Stomach (tissue), 9 donors: ENCODE data around the gene HOXC12. TPM values are rescaled to one million over a fixed set of nuclear protein-coding genes. Genes with fewer than 3 reads are reported as not detected.

Experiments used
- DNase-seq, 2 donors: peaks; one replicate each; pipeline versions ENCODE4 v3.0.0 to v3.0.0-alpha.2; 2013 to 2019
- H3K27ac ChIP-seq, 5 donors: fragments of 200-600 bp in 4 of 5; sonication (generic) in 4 of 5; one replicate each; pipeline ENCODE4 v1.5.1; 2013 to 2019; ENCODE audit warnings: mild to moderate bottlenecking in 1 of 5, moderate library complexity in 1 of 5
- H3K27me3 ChIP-seq, 3 donors: fragments of 200-600 bp; sonication (generic); one replicate each; pipeline ENCODE4 v1.5.1; 2017 to 2019; ENCODE audit warnings: mixed run types in 1 of 3
- H3K36me3 ChIP-seq, 4 donors: fragments of 200-600 bp; sonication (generic); 1 replicate in 3 of 4; 2 replicates in 1 of 4; pipeline ENCODE4 v1.5.1; 2016 to 2019
- H3K4me1 ChIP-seq, 4 donors: fragments of 200-600 bp; sonication (generic); one replicate each; pipeline ENCODE4 v1.5.1; 2016 to 2019
- H3K4me3 ChIP-seq, 4 donors: fragments of 200-600 bp; sonication (generic) in 3 of 4; one replicate each; pipeline ENCODE4 v1.5.1; 2016 to 2019; ENCODE audit warnings: mild to moderate bottlenecking in 1 of 4
- H3K9me3 ChIP-seq, 4 donors: fragments of 200-600 bp; sonication (generic); one replicate each; pipeline ENCODE4 v1.5.1; 2016 to 2019
- CTCF ChIP-seq, 7 experiments: fragments of 450-650 bp in 4 of 7; fragments of 200-600 bp in 3 of 7; sonication (generic) in 3 of 7; IDR thresholded peaks; one replicate each; pipeline ENCODE4 v1.5.1; 2016 to 2019; ENCODE audit warnings: antibody characterized with exemption in 7 of 7, control low read depth in 2 of 7, mild to moderate bottlenecking in 1 of 7
- EP300 ChIP-seq: sonication (generic); formaldehyde crosslinking; IDR thresholded peaks from one replicate; pipeline ENCODE4 v1.6.1; 2017; ENCODE audit warnings: antibody characterized with exemption
- POLR2A ChIP-seq, 4 donors: fragments of 450-650 bp; IDR thresholded peaks; one replicate each; pipeline ENCODE4 v1.6.1; 2016; ENCODE audit warnings: antibody characterized with exemption in 4 of 4, control low read depth in 2 of 4, mild to moderate bottlenecking in 1 of 4, moderate library complexity in 1 of 4
- POLR2AphosphoS5 ChIP-seq, 3 donors: sonication (generic); formaldehyde crosslinking; IDR thresholded peaks; one replicate each; pipeline ENCODE4 v1.6.1; 2016; ENCODE audit warnings: antibody characterized with exemption in 3 of 3
- WGBS, 5 donors: extraction: QIAGEN DNeasy Blood & Tissue Kit in 3 of 5; methylation state at CpG; one replicate each; pipeline versions ENCODE4 v1.1.5 to v1.1.7; 2013 to 2018; 5-methylcytosine and 5-hydroxymethylcytosine counted together
- intact Hi-C: fragments of 100-400 bp; cut with DNase I; formaldehyde crosslinking; loops from one replicate; pipeline ENCODE4 v1.15.1; 2023; ENCODE audit warnings: low total_unique reads
- polyA plus RNA-seq, 3 donors: library from polyadenylated mRNA; stranded (reverse); fragments of 200-250 nt; gene quantifications; one replicate each; pipeline ENCODE4 v1.2.3, GENCODE V29; 2013
- total RNA-seq, 5 donors: library from RNA; depleted of rRNA; stranded (reverse); fragments of >200 nt; gene quantifications; one replicate each; pipeline versions ENCODE4 v1.1.0 to v1.2.3, GENCODE V29; 2014 to 2016
- donor health status: healthy with polysubstance abuse.
- donor health status: Bipolar disorder and iron deficiency.
- donor health status: healthy.

The HOXC12 gene
- total and polyA plus RNA-seq, 8 donors, result not detected

GRCh38 chr12:53990311-53991076 lies 35.8 kb downstream of the HOXC12 start:
- H3K4me3 ChIP-seq, result no peak overlapping the region
- TF ChIP-seq CTCF (IDR thresholded peaks at IDR 0.05), result no peak
- TF ChIP-seq POLR2AphosphoS5 (IDR thresholded peaks at IDR 0.05), result no peak
- TF ChIP-seq POLR2A (IDR thresholded peaks at IDR 0.05), result no peak
- TF ChIP-seq EP300, result no peak
- 5 to 9% (median 6%) methylated on average over 18 to 27 of the region's 27 CpGs for whole genome bisulfite sequencing, 5 donors
- peaks cover 0 to 1% (median 0%) of the 10 kb centered on the region in 4 donors for H3K9me3 ChIP-seq
- intact Hi-C loops, result no loop called here
- peaks cover 87 to 100% (median 100%) of the 10 kb centered on the region in 3 donors for H3K27me3 ChIP-seq
- peaks cover 24 to 40% (median 35%) of the 10 kb centered on the region in 4 donors for H3K4me1 ChIP-seq
- no peak overlapping the region for H3K27ac ChIP-seq
- H3K36me3 ChIP-seq, result no peaks in the 10 kb centered on the region
- no peak for DNase-seq

GRCh38 chr12:53991077-53991460 lies 36.4 kb downstream of the HOXC12 start:
- Histone ChIP-seq H3K27ac (no peak overlapping the region), H3K36me3 (no peaks in the 10 kb centered on the region), H3K4me3 (no peak overlapping the region), H3K27me3 (peaks cover 87 to 100% (median 100%) of the 10 kb centered on the region in 3 donors), H3K9me3 (no peaks in the 10 kb centered on the region), H3K4me1 (peaks cover 24 to 40% (median 35%) of the 10 kb centered on the region in 4 donors)
- 2 to 8% (median 6%) methylated on average over 8 of the region's 8 CpGs for WGBS, 5 donors
- TF ChIP-seq POLR2A (IDR thresholded peaks at IDR 0.05), result no peak
- TF ChIP-seq POLR2AphosphoS5 (IDR thresholded peaks at IDR 0.05), result no peak
- no peak for TF ChIP-seq EP300
- TF ChIP-seq CTCF (IDR thresholded peaks at IDR 0.05), result no peak
- intact Hi-C loops, result no loop called here
- no peak for DNase-seq

GRCh38 chr12:53992377-53992889 lies 37.7 kb downstream of the HOXC12 start:
- H3K4me1 ChIP-seq, result peaks cover 24 to 44% (median 43%) of the 10 kb centered on the region in 4 donors
- peaks cover 88 to 100% (median 100%) of the 10 kb centered on the region in 3 donors for H3K27me3 ChIP-seq
- no peak for DNase-seq
- H3K9me3 ChIP-seq, result no peaks in the 10 kb centered on the region
- TF ChIP-seq POLR2AphosphoS5 (IDR thresholded peaks at IDR 0.05) (no peak), POLR2A (IDR thresholded peaks at IDR 0.05) (no peak), EP300 (no peak), CTCF (IDR thresholded peaks at IDR 0.05) (no peak)
- intact Hi-C loops, result no loop called here
- no peak overlapping the region for H3K27ac ChIP-seq
- 19 to 45% (median 33%) methylated on average over 7 of the region's 7 CpGs for WGBS, 5 donors
- no peak overlapping the region for H3K4me3 ChIP-seq
- H3K36me3 ChIP-seq, result no peaks in the 10 kb centered on the region

GRCh38 chr12:53993162-53994008 lies 38.7 kb downstream of the HOXC12 start:
- intact Hi-C loops, result no loop called here
- no peak overlapping the region for H3K27ac ChIP-seq

More at GRCh38 chr12:53993162-53994008, 38.7 kb downstream of the HOXC12 start:
- no peaks in the 10 kb centered on the region for H3K9me3 ChIP-seq
- TF ChIP-seq EP300 (no peak), POLR2AphosphoS5 (IDR thresholded peaks at IDR 0.05) (no peak), CTCF (IDR thresholded peaks at IDR 0.05) (no peak), POLR2A (IDR thresholded peaks at IDR 0.05) (no peak)
- peaks cover 24 to 49% (median 44%) of the 10 kb centered on the region in 4 donors for H3K4me1 ChIP-seq
- H3K27me3 ChIP-seq, result peaks cover 85 to 100% (median 100%) of the 10 kb centered on the region in 3 donors
- DNase-seq, result no peak
- no peak overlapping the region for H3K4me3 ChIP-seq
- WGBS, 5 donors, result 25 to 30% (median 28%) methylated on average over 18 of the region's 18 CpGs
- H3K36me3 ChIP-seq, result no peaks in the 10 kb centered on the region
